Neural progenitor cell (in vitro differentiated cells): ENCODE results near the gene SIDT2. TPM values are rescaled to one million over a fixed set of nuclear protein-coding genes. Genes with fewer than 3 reads are reported as not detected.

Experiments used
- DNase-seq: peaks from one replicate; pipeline ENCODE4 v3.0.0-alpha.2; 2016; ENCODE audit warnings: low spot score
- H2AFZ ChIP-seq: fragments of 200-600 bp; sonication (generic); replicated peaks from 2 replicates; pipeline ENCODE4 v1.6.1; 2016; ENCODE audit warnings: antibody characterized with exemption
- H3F3A ChIP-seq: fragments of 200-600 bp; sonication (generic); 2 replicates; pipeline ENCODE4 v1.6.1; 2016; ENCODE audit warnings: antibody characterized with exemption, low read depth
- H3K27ac ChIP-seq: fragments of 200-600 bp; sonication (generic); 2 replicates; pipeline ENCODE4 v1.5.1; 2016; ENCODE audit warnings: mild to moderate bottlenecking
- H3K27me3 ChIP-seq: fragments of 200-600 bp; sonication (generic); 2 replicates; pipeline ENCODE4 v1.6.1; 2016; ENCODE audit warnings: mild to moderate bottlenecking, moderate library complexity
- H3K36me3 ChIP-seq: fragments of 200-600 bp; sonication (generic); 2 replicates; pipeline ENCODE4 v1.5.1; 2016
- H3K4me1 ChIP-seq: fragments of 200-600 bp; sonication (generic); 2 replicates; pipeline ENCODE4 v1.6.1; 2016; ENCODE audit warnings: mixed run types
- H3K4me2 ChIP-seq: fragments of 200-600 bp; sonication (generic); 2 replicates; pipeline ENCODE4 v1.6.1; 2016
- H3K4me3 ChIP-seq: fragments of 200-600 bp; sonication (generic); 2 replicates; pipeline ENCODE4 v1.5.1; 2016
- H3K79me2 ChIP-seq: fragments of 200-600 bp; sonication (generic); 2 replicates; pipeline ENCODE4 v1.6.1; 2016; ENCODE audit warnings: low read depth
- H3K9ac ChIP-seq: fragments of 200-600 bp; sonication (generic); 2 replicates; pipeline ENCODE4 v1.6.1; 2016
- H3K9me3 ChIP-seq: fragments of 200-600 bp; sonication (generic); 2 replicates; pipeline ENCODE4 v1.5.1; 2016; ENCODE audit warnings: low read depth
- H4K20me1 ChIP-seq: fragments of 200-600 bp; sonication (generic); 2 replicates; pipeline ENCODE4 v1.6.1; 2016; ENCODE audit warnings: low read depth
- H3K27ac Mint-ChIP-seq: 3 replicates; pipeline ENCODE4 v1.8.0; 2021; ENCODE audit warnings: mixed read lengths
- H3K27me3 Mint-ChIP-seq: 2 replicates; pipeline ENCODE4 v1.8.0; 2022; ENCODE audit warnings: low read depth, mild to moderate bottlenecking, inconsistent platforms, moderate library complexity, mixed read lengths; ENCODE audit not compliant: insufficient read depth
- H3K36me3 Mint-ChIP-seq: 3 replicates; pipeline ENCODE4 v1.8.0; 2021; ENCODE audit warnings: mixed read lengths
- H3K4me1 Mint-ChIP-seq: 3 replicates; pipeline ENCODE4 v1.8.0; 2021; ENCODE audit warnings: mixed read lengths
- H3K4me3 Mint-ChIP-seq: 3 replicates; pipeline ENCODE4 v1.8.0; 2021; ENCODE audit warnings: mild to moderate bottlenecking, moderate library complexity, mixed read lengths
- H3K9me3 Mint-ChIP-seq: 3 replicates; pipeline ENCODE4 v1.8.0; 2020; ENCODE audit warnings: mixed read lengths
- EZH2 ChIP-seq: fragments of 200-600 bp; sonication (generic); IDR thresholded peaks from 2 replicates; pipeline ENCODE4 v1.6.1; 2017; ENCODE audit warnings: antibody characterized with exemption, mild to moderate bottlenecking, moderate library complexity
- EZH2phosphoT487 ChIP-seq: fragments of 200-600 bp; sonication (generic); IDR thresholded peaks from 2 replicates; pipeline ENCODE4 v1.6.1; 2017; ENCODE audit warnings: antibody characterized with exemption
- total RNA-seq: library from RNA; depleted of rRNA; stranded (reverse); fragments of >200 nt; gene quantifications from 2 replicates; pipeline ENCODE4 v1.2.3, GENCODE V29; 2015; ENCODE audit warnings: low replicate concordance
- TF ChIP-seq, protein P1 (sequence below): fragments of 200-600 bp; sonication (generic); IDR thresholded peaks from 2 replicates; pipeline ENCODE4 v1.5.1; 2017; ENCODE audit warnings: antibody characterized with exemption, mild to moderate bottlenecking

SIDT2 gene
- total RNA-seq, 1 donor from 2014 or later, result 13.3 TPM

DNA sequence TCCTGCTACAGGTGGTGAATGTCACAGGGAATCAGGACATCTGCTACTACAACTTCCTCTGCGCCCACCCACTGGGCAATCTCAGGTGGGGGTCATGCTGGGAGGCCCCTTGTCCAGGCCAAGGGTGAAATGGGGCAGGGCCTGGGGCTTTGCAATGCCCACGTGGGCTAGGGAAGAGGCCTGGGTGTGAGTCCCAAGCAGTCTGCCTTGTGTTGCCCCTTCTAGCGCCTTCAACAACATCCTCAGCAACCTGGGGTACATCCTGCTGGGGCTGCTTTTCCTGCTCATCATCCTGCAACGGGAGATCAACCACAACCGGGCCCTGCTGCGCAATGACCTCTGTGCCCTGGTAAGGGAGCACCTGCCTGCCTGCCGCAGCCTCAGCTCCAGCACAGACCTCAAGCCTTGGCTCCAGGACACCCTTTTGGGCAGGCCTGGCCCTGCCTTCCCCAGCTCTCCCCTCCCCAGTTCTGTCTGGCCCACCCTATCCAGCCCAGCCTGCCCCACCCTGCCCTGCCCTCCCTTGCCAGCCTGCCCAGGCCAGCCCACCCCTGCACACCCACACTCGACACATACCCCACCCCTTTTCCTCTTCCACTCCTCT, 11.5 kb downstream of the SIDT2 start:
- Histone ChIP-seq H3F3A (no peaks in the 10 kb centered on the region), H3K27me3 (no peaks in the 10 kb centered on the region), H3K9me3 (no peaks in the 10 kb centered on the region), H3K27ac (no peak overlapping the region), H3K9ac (no peak overlapping the region), H3K36me3 (no peaks in the 10 kb centered on the region), H3K4me2 (no peak overlapping the region), H4K20me1 (no peaks in the 10 kb centered on the region), H3K4me1 (no peaks in the 10 kb centered on the region), H3K79me2 (no peaks in the 10 kb centered on the region), H2AFZ (no peak overlapping the region), H3K4me3 (no peak overlapping the region)
- no peak overlapping the region for H3K27ac Mint-ChIP-seq
- H3K27me3 Mint-ChIP-seq, result peaks cover 2% of the 10 kb centered on the region
- H3K9me3 Mint-ChIP-seq, result no peaks in the 10 kb centered on the region
- peaks cover 6% of the 10 kb centered on the region for H3K36me3 Mint-ChIP-seq
- TF ChIP-seq EZH2 (no peak), EZH2phosphoT487 (no peak)
- TF ChIP-seq, protein P1, sequence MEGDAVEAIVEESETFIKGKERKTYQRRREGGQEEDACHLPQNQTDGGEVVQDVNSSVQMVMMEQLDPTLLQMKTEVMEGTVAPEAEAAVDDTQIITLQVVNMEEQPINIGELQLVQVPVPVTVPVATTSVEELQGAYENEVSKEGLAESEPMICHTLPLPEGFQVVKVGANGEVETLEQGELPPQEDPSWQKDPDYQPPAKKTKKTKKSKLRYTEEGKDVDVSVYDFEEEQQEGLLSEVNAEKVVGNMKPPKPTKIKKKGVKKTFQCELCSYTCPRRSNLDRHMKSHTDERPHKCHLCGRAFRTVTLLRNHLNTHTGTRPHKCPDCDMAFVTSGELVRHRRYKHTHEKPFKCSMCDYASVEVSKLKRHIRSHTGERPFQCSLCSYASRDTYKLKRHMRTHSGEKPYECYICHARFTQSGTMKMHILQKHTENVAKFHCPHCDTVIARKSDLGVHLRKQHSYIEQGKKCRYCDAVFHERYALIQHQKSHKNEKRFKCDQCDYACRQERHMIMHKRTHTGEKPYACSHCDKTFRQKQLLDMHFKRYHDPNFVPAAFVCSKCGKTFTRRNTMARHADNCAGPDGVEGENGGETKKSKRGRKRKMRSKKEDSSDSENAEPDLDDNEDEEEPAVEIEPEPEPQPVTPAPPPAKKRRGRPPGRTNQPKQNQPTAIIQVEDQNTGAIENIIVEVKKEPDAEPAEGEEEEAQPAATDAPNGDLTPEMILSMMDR, result no peak
- H3K4me3 Mint-ChIP-seq, result no peak overlapping the region
- DNase-seq, result no peak
- H3K4me1 Mint-ChIP-seq, result no peaks in the 10 kb centered on the region

DNA sequence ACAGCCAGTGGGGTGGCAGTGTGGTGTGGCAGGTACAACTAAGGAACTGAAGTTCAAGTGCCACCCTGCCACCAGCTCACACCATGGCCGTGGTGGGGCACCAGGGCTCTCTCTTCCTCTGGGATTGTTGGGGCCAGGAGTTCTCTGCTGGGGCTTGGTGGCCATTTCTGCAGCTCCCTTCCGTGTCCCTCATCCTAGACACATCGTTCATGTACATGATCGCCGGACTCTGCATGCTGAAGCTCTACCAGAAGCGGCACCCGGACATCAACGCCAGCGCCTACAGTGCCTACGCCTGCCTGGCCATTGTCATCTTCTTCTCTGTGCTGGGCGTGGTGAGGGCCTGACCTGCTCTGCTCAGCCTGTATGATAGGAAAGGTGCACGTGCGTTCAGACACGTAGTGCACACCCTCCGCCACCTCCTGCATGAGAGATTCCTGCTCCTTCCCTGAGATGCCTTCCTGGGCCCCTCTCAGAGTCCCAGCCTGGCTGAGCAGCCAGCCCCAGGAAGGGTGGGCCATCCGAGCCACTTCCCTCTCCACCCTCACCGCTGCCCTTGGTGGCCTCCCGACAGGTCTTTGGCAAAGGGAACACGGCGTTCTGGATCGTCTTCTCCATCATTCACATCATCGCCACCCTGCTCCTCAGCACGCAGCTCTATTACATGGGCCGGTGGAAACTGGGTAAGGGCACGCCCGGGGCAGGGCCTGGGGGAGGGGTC, 13.3 kb downstream of the SIDT2 start:
- no peak overlapping the region for H3K4me3 Mint-ChIP-seq
- H3K36me3 ChIP-seq, result no peaks in the 10 kb centered on the region
- no peak overlapping the region for H3K4me3 ChIP-seq
- no peaks in the 10 kb centered on the region for H3K4me1 ChIP-seq
- H3K4me1 Mint-ChIP-seq, result no peaks in the 10 kb centered on the region
- H2AFZ ChIP-seq, result no peak overlapping the region
- no peaks in the 10 kb centered on the region for H4K20me1 ChIP-seq
- H3K27me3 Mint-ChIP-seq, result peaks cover 2% of the 10 kb centered on the region
- no peak overlapping the region for H3K4me2 ChIP-seq
- no peak overlapping the region for H3K9ac ChIP-seq
- no peak overlapping the region for H3K27ac Mint-ChIP-seq
- no peaks in the 10 kb centered on the region for H3K9me3 Mint-ChIP-seq
- H3K27me3 ChIP-seq, result no peaks in the 10 kb centered on the region
- no peaks in the 10 kb centered on the region for H3K79me2 ChIP-seq
- no peak for DNase-seq
- H3K36me3 Mint-ChIP-seq, result peaks cover 12% of the 10 kb centered on the region
- TF ChIP-seq, protein P1, result no peak
- TF ChIP-seq EZH2 (no peak), EZH2phosphoT487 (no peak)
- no peaks in the 10 kb centered on the region for H3K9me3 ChIP-seq
- no peak overlapping the region for H3K27ac ChIP-seq
- no peaks in the 10 kb centered on the region for H3F3A ChIP-seq

DNA sequence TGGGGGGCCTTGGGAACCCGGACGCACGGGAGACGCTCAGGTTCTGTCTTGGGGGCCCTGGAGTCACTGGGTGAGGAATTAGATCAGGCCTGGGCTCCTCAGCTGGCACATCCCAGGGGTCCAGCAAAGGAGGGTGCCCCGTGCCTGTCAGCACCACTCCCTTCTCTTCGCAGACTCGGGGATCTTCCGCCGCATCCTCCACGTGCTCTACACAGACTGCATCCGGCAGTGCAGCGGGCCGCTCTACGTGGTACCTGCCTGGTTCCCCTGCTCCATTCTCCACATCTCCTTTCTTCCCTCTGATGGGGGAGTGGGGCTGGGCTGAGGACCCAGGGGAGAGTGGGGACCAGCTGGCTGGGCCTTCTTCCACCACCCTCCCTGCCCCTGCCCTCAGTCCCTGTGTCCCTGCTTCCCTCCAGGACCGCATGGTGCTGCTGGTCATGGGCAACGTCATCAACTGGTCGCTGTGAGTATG, 13.9 kb downstream of the SIDT2 start:
- Histone ChIP-seq H3K4me1 (no peaks in the 10 kb centered on the region), H3K27ac (no peak overlapping the region), H3K4me3 (no peak overlapping the region), H3K36me3 (no peaks in the 10 kb centered on the region), H3K79me2 (no peaks in the 10 kb centered on the region), H3K9me3 (no peaks in the 10 kb centered on the region), H2AFZ (no peak overlapping the region), H4K20me1 (no peaks in the 10 kb centered on the region), H3K9ac (no peak overlapping the region), H3K27me3 (no peaks in the 10 kb centered on the region), H3K4me2 (no peak overlapping the region), H3F3A (peaks cover 4% of the 10 kb centered on the region)
- DNase-seq, result no peak
- TF ChIP-seq, protein P1, result no peak
- TF ChIP-seq EZH2phosphoT487, result no peak
- no peak for TF ChIP-seq EZH2
- H3K4me1 Mint-ChIP-seq, result peaks cover 3% of the 10 kb centered on the region
- no peaks in the 10 kb centered on the region for H3K9me3 Mint-ChIP-seq
- H3K27me3 Mint-ChIP-seq, result peaks cover 2% of the 10 kb centered on the region
- H3K4me3 Mint-ChIP-seq, result no peak overlapping the region
- H3K36me3 Mint-ChIP-seq, result peaks cover 12% of the 10 kb centered on the region
- no peak overlapping the region for H3K27ac Mint-ChIP-seq
